ENCODE results near the gene NOXO1. TPM values are rescaled to one million over a fixed set of nuclear protein-coding genes. Genes with fewer than 3 reads are reported as not detected.
A peak's percentile ranks its signal among the peaks of the same experiment; 100 is the strongest.

Gene NOXO1
- total and polyA plus RNA-seq, 9 of the 15 experiments (the other 6 are each of a cell fraction or from before 2014, with no cell fraction given) = not detected

DNA sequence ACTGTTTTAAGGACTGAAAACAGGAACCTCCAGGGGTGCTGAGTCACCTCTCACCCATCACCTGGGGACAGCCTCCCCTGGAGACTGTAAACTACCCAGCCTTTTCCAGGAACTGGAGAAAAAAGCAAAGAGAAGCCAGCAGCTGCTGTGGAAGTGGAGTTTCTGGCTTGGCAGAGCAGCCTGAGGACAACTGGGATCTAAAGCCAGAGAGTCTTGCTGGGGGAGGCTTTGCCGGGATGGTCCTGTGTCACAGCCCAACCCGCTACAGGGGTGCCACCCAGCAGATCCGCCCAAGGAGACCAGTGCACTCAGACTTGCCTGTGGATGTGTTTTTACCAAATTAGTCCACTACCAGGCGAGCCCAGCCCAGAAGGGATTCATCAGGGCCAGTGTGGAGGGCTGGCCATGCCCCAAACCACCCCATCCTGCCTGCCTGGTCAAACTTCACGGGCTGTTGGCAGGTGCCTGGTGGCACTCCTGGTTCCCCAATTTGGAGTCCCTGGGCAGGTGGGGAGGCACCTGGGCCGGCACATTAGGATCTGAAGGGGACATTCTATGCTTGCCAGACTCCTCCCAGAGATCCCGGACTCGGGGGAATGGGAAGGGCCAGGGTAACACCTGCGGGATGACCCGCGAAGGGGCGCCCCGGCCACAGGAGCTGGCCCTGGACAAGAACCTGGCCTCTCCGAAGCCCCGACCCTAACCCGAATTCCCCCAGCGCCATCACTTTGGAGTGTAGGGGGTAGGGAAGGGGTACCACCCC lies 39.0 kb downstream of the NOXO1 start (continued):
- TF ChIP-seq, protein P1, sequence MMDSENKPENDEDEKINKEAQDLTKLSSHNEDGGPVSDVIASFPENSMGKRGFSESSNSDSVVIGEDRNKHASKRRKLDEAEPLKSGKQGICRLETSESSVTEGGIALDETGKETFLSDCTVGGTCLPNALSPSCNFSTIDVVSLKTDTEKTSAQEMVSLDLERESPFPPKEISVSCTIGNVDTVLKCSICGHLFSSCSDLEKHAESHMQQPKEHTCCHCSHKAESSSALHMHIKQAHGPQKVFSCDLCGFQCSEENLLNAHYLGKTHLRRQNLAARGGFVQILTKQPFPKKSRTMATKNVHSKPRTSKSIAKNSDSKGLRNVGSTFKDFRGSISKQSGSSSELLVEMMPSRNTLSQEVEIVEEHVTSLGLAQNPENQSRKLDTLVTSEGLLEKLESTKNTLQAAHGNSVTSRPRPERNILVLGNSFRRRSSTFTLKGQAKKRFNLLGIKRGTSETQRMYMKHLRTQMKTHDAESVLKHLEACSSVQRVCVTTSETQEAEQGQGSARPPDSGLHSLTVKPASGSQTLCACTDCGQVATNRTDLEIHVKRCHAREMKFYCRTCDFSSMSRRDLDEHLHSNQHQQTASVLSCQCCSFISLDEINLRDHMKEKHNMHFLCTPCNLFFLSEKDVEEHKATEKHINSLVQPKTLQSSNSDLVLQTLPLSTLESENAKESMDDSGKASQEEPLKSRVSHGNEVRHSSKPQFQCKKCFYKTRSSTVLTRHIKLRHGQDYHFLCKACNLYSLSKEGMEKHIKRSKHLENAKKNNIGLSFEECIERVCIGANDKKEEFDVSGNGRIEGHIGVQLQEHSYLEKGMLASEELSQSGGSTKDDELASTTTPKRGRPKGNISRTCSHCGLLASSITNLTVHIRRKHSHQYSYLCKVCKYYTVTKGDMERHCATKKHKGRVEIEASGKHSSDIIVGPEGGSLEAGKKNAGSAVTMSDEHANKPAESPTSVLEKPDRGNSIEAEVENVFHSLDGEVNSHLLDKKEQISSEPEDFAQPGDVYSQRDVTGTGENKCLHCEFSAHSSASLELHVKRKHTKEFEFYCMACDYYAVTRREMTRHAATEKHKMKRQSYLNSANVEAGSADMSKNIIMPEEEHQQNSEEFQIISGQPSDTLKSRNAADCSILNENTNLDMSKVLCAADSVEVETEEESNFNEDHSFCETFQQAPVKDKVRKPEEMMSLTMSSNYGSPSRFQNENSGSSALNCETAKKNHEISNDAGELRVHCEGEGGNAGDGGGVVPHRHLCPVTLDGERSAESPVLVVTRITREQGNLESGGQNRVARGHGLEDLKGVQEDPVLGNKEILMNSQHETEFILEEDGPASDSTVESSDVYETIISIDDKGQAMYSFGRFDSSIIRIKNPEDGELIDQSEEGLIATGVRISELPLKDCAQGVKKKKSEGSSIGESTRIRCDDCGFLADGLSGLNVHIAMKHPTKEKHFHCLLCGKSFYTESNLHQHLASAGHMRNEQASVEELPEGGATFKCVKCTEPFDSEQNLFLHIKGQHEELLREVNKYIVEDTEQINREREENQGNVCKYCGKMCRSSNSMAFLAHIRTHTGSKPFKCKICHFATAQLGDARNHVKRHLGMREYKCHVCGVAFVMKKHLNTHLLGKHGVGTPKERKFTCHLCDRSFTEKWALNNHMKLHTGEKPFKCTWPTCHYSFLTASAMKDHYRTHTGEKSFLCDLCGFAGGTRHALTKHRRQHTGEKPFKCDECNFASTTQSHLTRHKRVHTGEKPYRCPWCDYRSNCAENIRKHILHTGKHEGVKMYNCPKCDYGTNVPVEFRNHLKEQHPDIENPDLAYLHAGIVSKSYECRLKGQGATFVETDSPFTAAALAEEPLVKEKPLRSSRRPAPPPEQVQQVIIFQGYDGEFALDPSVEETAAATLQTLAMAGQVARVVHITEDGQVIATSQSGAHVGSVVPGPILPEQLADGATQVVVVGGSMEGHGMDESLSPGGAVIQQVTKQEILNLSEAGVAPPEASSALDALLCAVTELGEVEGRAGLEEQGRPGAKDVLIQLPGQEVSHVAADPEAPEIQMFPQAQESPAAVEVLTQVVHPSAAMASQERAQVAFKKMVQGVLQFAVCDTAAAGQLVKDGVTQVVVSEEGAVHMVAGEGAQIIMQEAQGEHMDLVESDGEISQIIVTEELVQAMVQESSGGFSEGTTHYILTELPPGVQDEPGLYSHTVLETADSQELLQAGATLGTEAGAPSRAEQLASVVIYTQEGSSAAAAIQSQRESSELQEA (IDR thresholded peaks at IDR 0.05; ENCODE audit: low read depth) = no peak
- TF ChIP-seq MAZ (CRISPR knock-in tag; conservative IDR thresholded peaks at IDR 0.05 in 1 of 2, IDR thresholded peaks at IDR 0.05 in 1 of 2) = peak in 1 of 2 experiments; percentile 5; a peak in 1 of 4 replicates
- no peak for TF ChIP-seq PTRF (tag; IDR thresholded peaks at IDR 0.05)
- no peak for TF ChIP-seq CBFA2T2 (conservative IDR thresholded peaks at IDR 0.05)
- TF ChIP-seq, protein P2, sequence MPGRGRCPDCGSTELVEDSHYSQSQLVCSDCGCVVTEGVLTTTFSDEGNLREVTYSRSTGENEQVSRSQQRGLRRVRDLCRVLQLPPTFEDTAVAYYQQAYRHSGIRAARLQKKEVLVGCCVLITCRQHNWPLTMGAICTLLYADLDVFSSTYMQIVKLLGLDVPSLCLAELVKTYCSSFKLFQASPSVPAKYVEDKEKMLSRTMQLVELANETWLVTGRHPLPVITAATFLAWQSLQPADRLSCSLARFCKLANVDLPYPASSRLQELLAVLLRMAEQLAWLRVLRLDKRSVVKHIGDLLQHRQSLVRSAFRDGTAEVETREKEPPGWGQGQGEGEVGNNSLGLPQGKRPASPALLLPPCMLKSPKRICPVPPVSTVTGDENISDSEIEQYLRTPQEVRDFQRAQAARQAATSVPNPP (IDR thresholded peaks at IDR 0.05; ENCODE audit: borderline replicate concordance, insufficient read depth, insufficient read length) = no peak
- no peak for TF ChIP-seq GTF2F1 (IDR thresholded peaks at IDR 0.05; ENCODE audit: low read depth, low read length)
- TF ChIP-seq, protein P3, sequence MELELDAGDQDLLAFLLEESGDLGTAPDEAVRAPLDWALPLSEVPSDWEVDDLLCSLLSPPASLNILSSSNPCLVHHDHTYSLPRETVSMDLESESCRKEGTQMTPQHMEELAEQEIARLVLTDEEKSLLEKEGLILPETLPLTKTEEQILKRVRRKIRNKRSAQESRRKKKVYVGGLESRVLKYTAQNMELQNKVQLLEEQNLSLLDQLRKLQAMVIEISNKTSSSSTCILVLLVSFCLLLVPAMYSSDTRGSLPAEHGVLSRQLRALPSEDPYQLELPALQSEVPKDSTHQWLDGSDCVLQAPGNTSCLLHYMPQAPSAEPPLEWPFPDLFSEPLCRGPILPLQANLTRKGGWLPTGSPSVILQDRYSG (tag; conservative IDR thresholded peaks at IDR 0.05; ENCODE audit: low read depth) = no peak
- peak; percentile 76 for TF ChIP-seq MAFG (tag; conservative IDR thresholded peaks at IDR 0.05)
- no peak for TF ChIP-seq ATF1 (CRISPR knock-in tag; IDR thresholded peaks at IDR 0.05)
- TF ChIP-seq ATF1 (tag; IDR thresholded peaks at IDR 0.05) = no peak
- no peak for TF ChIP-seq CBFA2T3 (IDR thresholded peaks at IDR 0.05)
- no peak for TF ChIP-seq BRD4 (IDR thresholded peaks at IDR 0.05)
- TF ChIP-seq ZNF644 (tag; IDR thresholded peaks at IDR 0.05; ENCODE audit: low read depth) = no peak
- TF ChIP-seq, protein P4, sequence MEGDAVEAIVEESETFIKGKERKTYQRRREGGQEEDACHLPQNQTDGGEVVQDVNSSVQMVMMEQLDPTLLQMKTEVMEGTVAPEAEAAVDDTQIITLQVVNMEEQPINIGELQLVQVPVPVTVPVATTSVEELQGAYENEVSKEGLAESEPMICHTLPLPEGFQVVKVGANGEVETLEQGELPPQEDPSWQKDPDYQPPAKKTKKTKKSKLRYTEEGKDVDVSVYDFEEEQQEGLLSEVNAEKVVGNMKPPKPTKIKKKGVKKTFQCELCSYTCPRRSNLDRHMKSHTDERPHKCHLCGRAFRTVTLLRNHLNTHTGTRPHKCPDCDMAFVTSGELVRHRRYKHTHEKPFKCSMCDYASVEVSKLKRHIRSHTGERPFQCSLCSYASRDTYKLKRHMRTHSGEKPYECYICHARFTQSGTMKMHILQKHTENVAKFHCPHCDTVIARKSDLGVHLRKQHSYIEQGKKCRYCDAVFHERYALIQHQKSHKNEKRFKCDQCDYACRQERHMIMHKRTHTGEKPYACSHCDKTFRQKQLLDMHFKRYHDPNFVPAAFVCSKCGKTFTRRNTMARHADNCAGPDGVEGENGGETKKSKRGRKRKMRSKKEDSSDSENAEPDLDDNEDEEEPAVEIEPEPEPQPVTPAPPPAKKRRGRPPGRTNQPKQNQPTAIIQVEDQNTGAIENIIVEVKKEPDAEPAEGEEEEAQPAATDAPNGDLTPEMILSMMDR (IDR thresholded peaks at IDR 0.05 in 2 of 3, conservative IDR thresholded peaks at IDR 0.05 in 1 of 3; ENCODE audit: insufficient read depth in 2 of 3, low read depth in 1 of 3, low read length in 3 of 3) = no peak

Data from K562 (cell line).